Naive thymus-derived CD4-positive, alpha-beta T cell (primary cell): ENCODE results near the gene EXD3. TPM values are rescaled to one million over a fixed set of nuclear protein-coding genes. Genes with fewer than 3 reads are reported as not detected.
A peak's percentile ranks its signal among the peaks of the same experiment; 100 is the strongest.

Experiments used
- ATAC-seq: fragments of 150-1000 bp; cut with Tn5 transposase; 2 replicates; pipeline ENCODE4 v1.10.0; 2021; ENCODE audit warnings: mild to moderate bottlenecking, moderate library complexity
- CTCF ChIA-PET: fragments of 350-600 bp; sonication (Branson Sonifier 250); formaldehyde crosslinking; loops from one replicate; lab custom pipeline; 2021; ENCODE audit warnings: antibody characterized with exemption; lab: Charles Lee
- POLR2A ChIA-PET: fragments of 350-600 bp; sonication (Branson Sonifier 250); formaldehyde crosslinking; loops from one replicate; lab custom pipeline; 2021; ENCODE audit warnings: antibody characterized with exemption, inconsistent platforms; lab: Charles Lee
- DNase-seq, 9 donors: peaks; one replicate each; pipeline versions ENCODE4 v3.0.0 to v3.0.0-alpha.2; 2020 to 2022; ENCODE audit warnings: mixed read lengths in 1 of 9
- H3K27ac ChIP-seq: one replicate; pipeline ENCODE4 v1.7.0; 2013; ENCODE audit warnings: mild to moderate bottlenecking, low read depth, low read length, moderate library complexity
- H3K27me3 ChIP-seq, 2 donors: one replicate each; pipeline ENCODE4 v1.7.0; 2013; ENCODE audit warnings: low read length in 2 of 2, mild to moderate bottlenecking in 2 of 2, moderate library complexity in 2 of 2; ENCODE audit not compliant: control insufficient read depth in 2 of 2, insufficient read depth in 2 of 2
- H3K36me3 ChIP-seq, 3 experiments: 1 replicate in 2 of 3; 2 replicates in 1 of 3; pipeline ENCODE4 v1.7.0; 2013; ENCODE audit warnings: low read length in 3 of 3, mild to moderate bottlenecking in 3 of 3, moderate library complexity in 1 of 3; ENCODE audit not compliant: insufficient read depth in 3 of 3, control insufficient read depth in 2 of 3
- H3K4me1 ChIP-seq, 2 donors: one replicate each; pipeline ENCODE4 v1.7.0; 2013; ENCODE audit warnings: low read length in 2 of 2, mild to moderate bottlenecking in 2 of 2, moderate library complexity in 1 of 2; ENCODE audit not compliant: control insufficient read depth in 2 of 2, insufficient read depth in 2 of 2
- H3K4me3 ChIP-seq: 2 replicates; pipeline ENCODE4 v1.7.0; 2013; ENCODE audit warnings: mild to moderate bottlenecking, low read length
- H3K9me3 ChIP-seq, 3 experiments: 1 replicate in 2 of 3; 2 replicates in 1 of 3; pipeline ENCODE4 v1.7.0; 2013; ENCODE audit warnings: low read length in 3 of 3; ENCODE audit not compliant: control insufficient read depth in 2 of 3
- H3K27ac Mint-ChIP-seq, 9 donors: one replicate each; pipeline ENCODE4 v1.8.0; 2020 to 2022; ENCODE audit warnings: mixed read lengths in 9 of 9, mild to moderate bottlenecking in 8 of 9, moderate library complexity in 5 of 9, inconsistent platforms in 2 of 9
- H3K27me3 Mint-ChIP-seq, 5 donors: one replicate each; pipeline ENCODE4 v1.8.0; 2021 to 2022; ENCODE audit warnings: mixed read lengths in 5 of 5, mild to moderate bottlenecking in 1 of 5
- H3K36me3 Mint-ChIP-seq, 5 donors: one replicate each; pipeline ENCODE4 v1.8.0; 2020 to 2022; ENCODE audit warnings: mixed read lengths in 5 of 5, mild to moderate bottlenecking in 3 of 5, inconsistent platforms in 1 of 5
- H3K4me1 Mint-ChIP-seq, 7 donors: one replicate each; pipeline ENCODE4 v1.8.0; 2020 to 2022; ENCODE audit warnings: mixed read lengths in 7 of 7, mild to moderate bottlenecking in 3 of 7, inconsistent platforms in 1 of 7
- H3K4me3 Mint-ChIP-seq, 10 donors: one replicate each; pipeline ENCODE4 v1.8.0; 2020 to 2022; ENCODE audit warnings: mild to moderate bottlenecking in 10 of 10, mixed read lengths in 10 of 10, moderate library complexity in 6 of 10, inconsistent platforms in 2 of 10
- H3K9me3 Mint-ChIP-seq, 11 donors: one replicate each; pipeline ENCODE4 v1.8.0; 2020 to 2022; ENCODE audit warnings: mixed read lengths in 11 of 11, mild to moderate bottlenecking in 4 of 11, inconsistent platforms in 1 of 11, moderate library complexity in 1 of 11
- intact Hi-C, 2 donors: fragments of 100-400 bp; cut with micrococcal nuclease; formaldehyde crosslinking; loops; one replicate each; pipeline ENCODE4 v1.15.1; 2023
- polyA plus RNA-seq, 2 donors: library from polyadenylated mRNA; unstranded; fragments of 300-500 nt; fragmentation: Illumina TruSeq; gene quantifications; one replicate each; pipeline ENCODE4 v1.2.3, GENCODE V29; 2021
- total RNA-seq, 6 experiments: library from RNA in 5 of 6; stranded (reverse) in 5 of 6; gene quantifications; 1 replicate in 5 of 6; 2 replicates in 1 of 6; pipeline ENCODE4 v1.2.3 and lab custom pipeline; 2021 to 2026

EXD3 gene
- total and polyA plus RNA-seq, 7 experiments from 2014 or later = 3.5 to 27.2 (median 23.4) TPM

GRCh38 chr9:137455359-137455991 is 32.5 kb upstream of the EXD3 start:
- H3K27me3 ChIP-seq = no peaks in the 10 kb centered on the region
- peaks cover 34 to 51% of the 10 kb centered on the region in 2 donors for H3K4me1 ChIP-seq
- Mint-ChIP-seq H3K4me1 (peaks cover 5 to 65% (median 40%) of the 10 kb centered on the region in 7 donors), H3K27me3 (no peaks in the 10 kb centered on the region), H3K27ac (peak overlapping the region in 3 of 9 donors; percentile 21 to 65 (median 26)), H3K9me3 (no peaks in the 10 kb centered on the region), H3K36me3 (peaks cover 0 to 10% (median 0%) of the 10 kb centered on the region in 5 donors), H3K4me3 (peak overlapping the region in 7 of 10 donors; percentile 6 to 79 (median 47))
- H3K27ac ChIP-seq = no peak overlapping the region
- ChIA-PET CTCF (no interaction called here), POLR2A (no interaction called here)
- H3K36me3 ChIP-seq = peaks cover 0 to 30% (median 4%) of the 10 kb centered on the region in 3 experiments
- ATAC-seq (no peak), DNase-seq (peak in 1 of 9 donors; percentile 13)
- intact Hi-C loops = loop anchor here in 1 of 2 donors (2.0 to 10.0 kb wide), 3 partner anchors 137 to 1211 kb away; partner anchors contain the start of genes QSOX2, TMEM141 and ZMYND19
- no peak overlapping the region for H3K4me3 ChIP-seq
- no peaks in the 10 kb centered on the region for H3K9me3 ChIP-seq

DNA sequence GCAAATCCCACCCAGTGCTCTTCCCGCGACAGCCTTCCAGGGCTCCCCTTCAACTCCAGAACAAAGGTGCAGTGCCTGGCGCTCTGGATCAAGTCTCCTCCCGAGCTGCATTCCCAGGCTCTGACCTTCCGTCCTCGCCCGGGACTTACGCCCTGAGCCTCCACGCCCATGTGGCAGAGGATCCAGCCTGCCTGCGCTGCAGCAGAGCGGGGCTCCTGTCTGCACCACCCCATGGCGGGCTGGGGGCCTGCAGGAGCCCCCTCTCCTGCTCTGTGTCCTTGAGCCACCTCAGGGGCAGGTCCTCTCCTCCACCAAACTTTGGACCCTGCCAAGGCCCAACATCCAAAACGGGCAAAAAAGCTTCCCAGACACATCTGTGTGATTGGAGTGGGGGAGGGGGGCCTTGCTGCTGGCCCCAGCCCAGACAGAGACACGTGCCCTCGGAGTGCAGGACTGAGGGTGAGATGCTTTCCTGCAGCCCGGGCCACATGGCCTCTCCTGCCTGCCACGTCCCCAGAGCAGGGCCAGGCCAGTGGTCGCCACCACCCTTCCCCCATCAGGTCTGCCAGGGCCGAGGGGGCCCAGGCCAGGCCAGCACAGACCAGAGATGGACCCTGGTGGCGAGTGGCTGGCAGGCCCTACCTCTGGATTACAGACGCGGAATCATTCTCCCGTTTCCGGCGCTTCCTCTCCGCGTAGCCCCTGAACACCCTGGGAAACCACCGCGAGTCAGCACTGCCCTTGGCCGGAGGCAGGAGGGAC is 31.8 kb upstream of the EXD3 start:
- peaks cover 29 to 51% of the 10 kb centered on the region in 2 donors for H3K4me1 ChIP-seq
- H3K4me3 ChIP-seq = peak overlapping the region; percentile 11
- no peaks in the 10 kb centered on the region for H3K27me3 Mint-ChIP-seq
- peak overlapping the region in 8 of 9 donors; percentile 54 to 80 (median 66) for H3K27ac Mint-ChIP-seq
- ChIA-PET POLR2A (interaction anchor here (1.4 kb wide), 1 partner anchor 11 kb away, joined by 4 read pairs; no protein-coding TSS in a partner anchor), CTCF (no interaction called here)
- ATAC-seq = no peak
- peak in 3 of 9 donors; percentile 8 to 21 (median 16) for DNase-seq
- peaks cover 5 to 65% (median 38%) of the 10 kb centered on the region in 7 donors for H3K4me1 Mint-ChIP-seq
- peak overlapping the region; percentile 66 for H3K27ac ChIP-seq
- intact Hi-C loops = loop anchor here (2.0 to 10.0 kb wide), 4 partner anchors 138 to 1210 kb away; partner anchors contain the start of genes TMEM141 (in 2 of the 2), QSOX2 (in 1 of the 2) and ZMYND19 (in 1 of the 2)
- H3K9me3 Mint-ChIP-seq = peaks cover 0 to 3% (median 0%) of the 10 kb centered on the region in 11 donors
- no peaks in the 10 kb centered on the region for H3K27me3 ChIP-seq
- H3K36me3 Mint-ChIP-seq = peaks cover 0 to 10% (median 0%) of the 10 kb centered on the region in 5 donors
- peak overlapping the region; percentile 51 to 79 (median 68) for H3K4me3 Mint-ChIP-seq
- H3K36me3 ChIP-seq = peaks cover 0 to 30% (median 4%) of the 10 kb centered on the region in 3 experiments
- H3K9me3 ChIP-seq = no peaks in the 10 kb centered on the region

- peaks cover 0 to 14% (median 0%) of the 10 kb centered on the region in 5 donors for H3K36me3 Mint-ChIP-seq
- CTCF ChIA-PET = no interaction called here
- H3K36me3 ChIP-seq = peaks cover 0 to 30% (median 4%) of the 10 kb centered on the region in 3 experiments
- H3K27ac Mint-ChIP-seq = peak overlapping the region in 8 of 9 donors; percentile 54 to 80 (median 66)
- H3K27me3 ChIP-seq = no peaks in the 10 kb centered on the region
- H3K9me3 ChIP-seq = no peaks in the 10 kb centered on the region
- H3K4me1 Mint-ChIP-seq = peaks cover 5 to 67% (median 40%) of the 10 kb centered on the region in 7 donors
- DNase-seq (peak in 7 of 9 donors; percentile 31 to 69 (median 60)), ATAC-seq (peak; percentile 40)
- H3K4me3 Mint-ChIP-seq = peak overlapping the region; percentile 51 to 79 (median 68)
- peak overlapping the region; percentile 11 for H3K4me3 ChIP-seq
- H3K4me1 ChIP-seq = peaks cover 27 to 48% of the 10 kb centered on the region in 2 donors
- no peaks in the 10 kb centered on the region for H3K27me3 Mint-ChIP-seq
- peak overlapping the region; percentile 66 for H3K27ac ChIP-seq
- POLR2A ChIA-PET = interaction anchor here (1.4 kb wide), 1 partner anchor 12 kb away, joined by 4 read pairs; no protein-coding TSS in a partner anchor
- intact Hi-C loops = loop anchor here (2.0 to 10.0 kb wide), 3 partner anchors 662 to 1209 kb away; partner anchors contain the start of genes TMEM141 (in 2 of the 2) and QSOX2 (in 1 of the 2)
- peaks cover 0 to 3% (median 0%) of the 10 kb centered on the region in 11 donors for H3K9me3 Mint-ChIP-seq
Measured at GRCh38 chr9:137454145-137454596, 31.2 kb upstream of the EXD3 start.

- no peaks in the 10 kb centered on the region for H3K27me3 ChIP-seq
- H3K9me3 ChIP-seq = no peaks in the 10 kb centered on the region
- H3K27me3 Mint-ChIP-seq = no peaks in the 10 kb centered on the region
- peaks cover 5 to 72% (median 40%) of the 10 kb centered on the region in 7 donors for H3K4me1 Mint-ChIP-seq
- H3K4me3 ChIP-seq = no peak overlapping the region
- DNase-seq = peak; percentile 51 to 76 (median 67)
- H3K9me3 Mint-ChIP-seq = peaks cover 0 to 3% (median 0%) of the 10 kb centered on the region in 11 donors
- peaks cover 27 to 48% of the 10 kb centered on the region in 2 donors for H3K4me1 ChIP-seq
- ChIA-PET CTCF (interaction anchor here (0.6 kb wide), 2 partner anchors 22 to 243 kb away, joined by 3 read pairs; no protein-coding TSS in a partner anchor), POLR2A (interaction anchor here (1.4 kb wide), 1 partner anchor 12 kb away, joined by 4 read pairs; no protein-coding TSS in a partner anchor)
- peaks cover 0 to 14% (median 0%) of the 10 kb centered on the region in 5 donors for H3K36me3 Mint-ChIP-seq
- H3K27ac Mint-ChIP-seq = peak overlapping the region in 4 of 9 donors; percentile 48 to 83 (median 60)
- intact Hi-C loops = loop anchor here (1.0 to 10.0 kb wide), 4 partner anchors 8 to 1209 kb away; partner anchors contain the start of genes TMEM141 (in 2 of the 2) and QSOX2 (in 1 of the 2)
- peak; percentile 80 for ATAC-seq
- peak overlapping the region in 9 of 10 donors; percentile 39 to 79 (median 65) for H3K4me3 Mint-ChIP-seq
- no peak overlapping the region for H3K27ac ChIP-seq
- H3K36me3 ChIP-seq = peaks cover 0 to 30% (median 4%) of the 10 kb centered on the region in 3 experiments
Measured at GRCh38 chr9:137453643-137454081, 30.7 kb upstream of the EXD3 start.

DNA sequence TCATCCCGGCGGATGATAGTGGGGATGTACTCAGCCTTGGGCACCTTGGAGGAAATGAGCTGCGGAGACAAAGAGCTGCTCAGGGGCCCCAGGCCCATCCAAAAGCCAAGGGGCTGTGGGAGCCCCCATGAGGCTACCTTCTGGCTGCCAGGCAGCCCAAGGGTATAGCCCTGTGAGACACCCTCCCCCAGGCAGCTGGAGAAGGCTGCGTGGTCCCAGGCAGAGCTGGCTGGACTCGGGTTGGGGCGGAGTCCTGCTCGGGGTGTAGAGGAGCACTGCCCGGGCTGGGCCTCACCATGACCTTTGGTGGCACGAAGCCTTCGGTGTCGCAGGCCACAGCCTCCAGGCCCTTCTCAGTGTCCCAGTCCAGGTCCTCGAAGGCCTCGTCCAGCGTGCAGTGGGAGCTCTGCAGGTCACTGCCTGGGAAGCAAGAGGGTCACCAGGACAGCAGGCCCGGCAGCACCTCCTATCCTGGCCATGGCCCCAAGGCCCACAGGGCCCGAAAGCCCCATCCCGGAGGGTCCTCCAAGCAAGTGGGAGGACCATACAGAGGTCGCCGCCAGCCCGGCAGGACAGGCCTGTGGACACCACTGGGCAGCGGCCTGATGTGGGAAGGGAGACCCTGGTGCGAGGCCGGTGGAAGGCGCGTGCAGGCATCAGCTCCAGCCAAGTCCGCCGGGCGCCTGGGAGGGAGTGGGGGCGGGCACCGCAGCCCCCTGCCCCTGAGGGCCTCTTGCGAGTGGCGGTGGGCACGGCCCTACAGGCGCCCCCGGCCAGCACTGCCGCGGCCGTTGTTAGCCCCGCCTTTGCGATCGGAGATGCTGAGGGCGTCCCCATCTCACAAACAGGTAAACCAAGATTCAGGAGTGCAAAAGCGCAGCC is 30.0 kb upstream of the EXD3 start:
- peak overlapping the region in 8 of 10 donors; percentile 41 to 79 (median 66) for H3K4me3 Mint-ChIP-seq
- H3K9me3 Mint-ChIP-seq = peaks cover 0 to 3% (median 0%) of the 10 kb centered on the region in 11 donors
- H3K27me3 Mint-ChIP-seq = no peaks in the 10 kb centered on the region
- DNase-seq (peak in 2 of 9 donors; percentile 14 to 22), ATAC-seq (no peak)
- POLR2A ChIA-PET = interaction anchor here (1.4 kb wide), 1 partner anchor 13 kb away, joined by 4 read pairs; no protein-coding TSS in a partner anchor
- Histone ChIP-seq H3K36me3 (peaks cover 0 to 30% (median 4%) of the 10 kb centered on the region in 3 experiments), H3K4me1 (peaks cover 27 to 48% of the 10 kb centered on the region in 2 donors), H3K27ac (no peak overlapping the region), H3K27me3 (no peaks in the 10 kb centered on the region), H3K4me3 (no peak overlapping the region), H3K9me3 (no peaks in the 10 kb centered on the region)
- H3K4me1 Mint-ChIP-seq = peaks cover 5 to 72% (median 40%) of the 10 kb centered on the region in 7 donors
- peak overlapping the region in 2 of 9 donors; percentile 49 to 63 for H3K27ac Mint-ChIP-seq
- intact Hi-C loops = loop anchor here (1.0 to 10.0 kb wide), 3 partner anchors 8 to 1208 kb away; partner anchors contain the start of genes QSOX2 (in 1 of the 2) and TMEM141 (in 1 of the 2)
- CTCF ChIA-PET = interaction anchor here (0.6 kb wide), 2 partner anchors 21 to 243 kb away, joined by 3 read pairs; no protein-coding TSS in a partner anchor
- H3K36me3 Mint-ChIP-seq = peaks cover 0 to 14% (median 0%) of the 10 kb centered on the region in 5 donors
